GM23338 (cell line): ENCODE results near the gene UGCG. TPM values are rescaled to one million over a fixed set of nuclear protein-coding genes. Genes with fewer than 3 reads are reported as not detected.

ENCODE experiments used
- ATAC-seq: fragments of 200-7000 bp; cut with Tn5 transposase; 3 replicates; pipeline ENCODE4 v1.9.1; 2020
- DNase-seq: peaks from one replicate; pipeline ENCODE4 v3.0.0-alpha.2; 2015; ENCODE audit warnings: low spot score
- H2AFZ ChIP-seq: fragments of 200-600 bp; sonication (generic); 2 replicates; pipeline ENCODE4 v1.8.0; 2016; ENCODE audit warnings: antibody characterized with exemption, mild to moderate bottlenecking, moderate library complexity
- H3F3A ChIP-seq: fragments of 200-600 bp; sonication (generic); replicated peaks from 2 replicates; pipeline ENCODE4 v1.8.0; 2017; ENCODE audit warnings: antibody characterized with exemption, mixed run types, low read depth
- H3K27ac ChIP-seq: fragments of 200-600 bp; sonication (generic); 2 replicates; pipeline ENCODE4 v1.6.1; 2016; ENCODE audit warnings: low read depth
- H3K27me3 ChIP-seq: fragments of 200-600 bp; sonication (generic); 2 replicates; pipeline ENCODE4 v1.8.0; 2016; ENCODE audit warnings: mild to moderate bottlenecking, mixed run types, moderate library complexity; ENCODE audit not compliant: insufficient read depth
- H3K36me3 ChIP-seq: fragments of 200-600 bp; sonication (generic); 2 replicates; pipeline ENCODE4 v1.8.0; 2016; ENCODE audit warnings: mild to moderate bottlenecking; ENCODE audit not compliant: insufficient read depth
- H3K4me1 ChIP-seq: fragments of 200-600 bp; sonication (generic); 2 replicates; pipeline ENCODE4 v1.8.0; 2016; ENCODE audit warnings: mild to moderate bottlenecking, moderate library complexity; ENCODE audit not compliant: insufficient read depth
- H3K4me2 ChIP-seq: fragments of 200-600 bp; sonication (generic); 2 replicates; pipeline ENCODE4 v1.7.1; 2017; ENCODE audit warnings: mixed run types
- H3K4me3 ChIP-seq: fragments of 200-600 bp; sonication (generic); 2 replicates; pipeline ENCODE4 v1.6.1; 2016; ENCODE audit warnings: mixed run types
- H3K79me2 ChIP-seq: fragments of 200-600 bp; sonication (generic); replicated peaks from 2 replicates; pipeline ENCODE4 v1.8.0; 2017; ENCODE audit warnings: mild to moderate bottlenecking; ENCODE audit not compliant: insufficient read depth
- H3K9me2 ChIP-seq: fragments of 200-600 bp; sonication (generic); 2 replicates; pipeline ENCODE4 v1.8.0; 2017; ENCODE audit not compliant: insufficient read depth
- H4K20me1 ChIP-seq: fragments of 200-600 bp; sonication (generic); replicated peaks from 2 replicates; pipeline ENCODE4 v1.8.0; 2017; ENCODE audit warnings: mild to moderate bottlenecking; ENCODE audit not compliant: insufficient read depth
- H3K27ac Mint-ChIP-seq: 2 replicates; pipeline ENCODE4 v1.8.0; 2020; ENCODE audit warnings: inconsistent platforms, mild to moderate bottlenecking, moderate library complexity, mixed read lengths
- H3K27me3 Mint-ChIP-seq: 3 replicates; pipeline ENCODE4 v1.8.0; 2022; ENCODE audit warnings: low read depth, mild to moderate bottlenecking, moderate library complexity, mixed read lengths, inconsistent platforms; ENCODE audit not compliant: insufficient read depth, poor library complexity
- H3K36me3 Mint-ChIP-seq: 3 replicates; pipeline ENCODE4 v1.8.0; 2021; ENCODE audit warnings: low read depth, mild to moderate bottlenecking, inconsistent platforms, moderate library complexity, mixed read lengths
- H3K4me1 Mint-ChIP-seq: 3 replicates; pipeline ENCODE4 v1.8.0; 2020; ENCODE audit warnings: mild to moderate bottlenecking, inconsistent platforms, mixed read lengths
- H3K4me3 Mint-ChIP-seq: 3 replicates; pipeline ENCODE4 v1.8.0; 2021; ENCODE audit warnings: moderate library complexity, mild to moderate bottlenecking, inconsistent platforms, mixed read lengths
- H3K9me3 Mint-ChIP-seq: 3 replicates; pipeline ENCODE4 v1.8.0; 2020; ENCODE audit warnings: moderate library complexity, mild to moderate bottlenecking, inconsistent platforms, mixed read lengths
- CREB1 ChIP-seq: fragments of 250-450 bp; sonication (Bioruptor Pico); IDR thresholded peaks from 2 replicates; pipeline ENCODE4 v1.5.0; 2020; ENCODE audit warnings: low read depth, mild to moderate bottlenecking, moderate library complexity
- EZH2 ChIP-seq: fragments of 200-600 bp; sonication (generic); IDR thresholded peaks from one replicate; pipeline ENCODE4 v1.8.0; 2017; ENCODE audit warnings: antibody characterized with exemption, mild to moderate bottlenecking, low read depth; ENCODE audit not compliant: unreplicated experiment
- EZH2phosphoT487 ChIP-seq: fragments of 200-600 bp; sonication (generic); IDR thresholded peaks from one replicate; pipeline ENCODE4 v1.8.1; 2018; ENCODE audit warnings: antibody characterized with exemption; ENCODE audit not compliant: unreplicated experiment
- JUNB ChIP-seq: IDR thresholded peaks from one replicate; pipeline ENCODE4 v1.6.1; 2016; ENCODE audit warnings: antibody characterized with exemption; ENCODE audit not compliant: unreplicated experiment
- NANOG ChIP-seq: IDR thresholded peaks from 2 replicates; pipeline ENCODE4 v1.6.1; 2016; ENCODE audit warnings: antibody characterized with exemption, borderline replicate concordance
- POLR2AphosphoS5 ChIP-seq: IDR thresholded peaks from 2 replicates; pipeline ENCODE4 v1.6.1; 2016; ENCODE audit warnings: antibody characterized with exemption, low read depth
- REST ChIP-seq: IDR thresholded peaks from one replicate; pipeline ENCODE4 v1.6.1; 2018; ENCODE audit warnings: antibody characterized with exemption; ENCODE audit not compliant: unreplicated experiment
- STAT1 ChIP-seq: IDR thresholded peaks from one replicate; pipeline ENCODE4 v1.6.1; 2016; ENCODE audit warnings: antibody characterized with exemption; ENCODE audit not compliant: unreplicated experiment
- ZNF114 ChIP-seq: fragments of 250-450 bp; sonication (Bioruptor Pico); IDR thresholded peaks from 2 replicates; pipeline ENCODE4 v1.5.0; 2020; ENCODE audit warnings: mild to moderate bottlenecking, moderate library complexity
- ZNF331 ChIP-seq: fragments of 250-450 bp; sonication (Bioruptor Pico); IDR thresholded peaks from 2 replicates; pipeline ENCODE4 v1.5.0; 2020; ENCODE audit warnings: low read depth, mild to moderate bottlenecking, moderate library complexity
- ZNF462 ChIP-seq: fragments of 250-450 bp; sonication (Bioruptor Pico); IDR thresholded peaks from 2 replicates; pipeline ENCODE4 v1.5.0; 2020; ENCODE audit warnings: mild to moderate bottlenecking, moderate library complexity
- polyA plus RNA-seq: library from polyadenylated mRNA; unstranded; fragments of >200 nt; fragmentation: Nextera tagmentation; extraction: Ambion mirVana; gene quantifications from 2 replicates; pipeline ENCODE4 v1.2.1, GENCODE V29; 2016
- total RNA-seq: library from RNA; depleted of rRNA; stranded (reverse); fragments of >200 nt; shearing (Covaris generic); gene quantifications from 2 replicates; pipeline ENCODE4 v1.2.3, GENCODE V29; 2014
- TF ChIP-seq, protein P1 (sequence below): IDR thresholded peaks from 2 replicates; pipeline ENCODE4 v1.6.1; 2016; ENCODE audit warnings: antibody characterized with exemption
- TF ChIP-seq, protein P2 (sequence below), 2 experiments: fragments of 200-600 bp in 1 of 2; sonication (generic) in 1 of 2; conservative IDR thresholded peaks; 2 replicates each; pipeline versions ENCODE4 v1.5.1 to v1.6.1; 2016 to 2017; ENCODE audit warnings: antibody characterized with exemption in 2 of 2, low read depth in 2 of 2, mild to moderate bottlenecking in 2 of 2, moderate library complexity in 1 of 2

Gene UGCG
- total and polyA plus RNA-seq, 2 experiments from 2014 or later: 30.4 to 44.9 TPM

GRCh38 chr9:111928359-111928720, 31.7 kb downstream of the UGCG start (continued):
- TF ChIP-seq EZH2phosphoT487: no peak
- TF ChIP-seq, protein P1, sequence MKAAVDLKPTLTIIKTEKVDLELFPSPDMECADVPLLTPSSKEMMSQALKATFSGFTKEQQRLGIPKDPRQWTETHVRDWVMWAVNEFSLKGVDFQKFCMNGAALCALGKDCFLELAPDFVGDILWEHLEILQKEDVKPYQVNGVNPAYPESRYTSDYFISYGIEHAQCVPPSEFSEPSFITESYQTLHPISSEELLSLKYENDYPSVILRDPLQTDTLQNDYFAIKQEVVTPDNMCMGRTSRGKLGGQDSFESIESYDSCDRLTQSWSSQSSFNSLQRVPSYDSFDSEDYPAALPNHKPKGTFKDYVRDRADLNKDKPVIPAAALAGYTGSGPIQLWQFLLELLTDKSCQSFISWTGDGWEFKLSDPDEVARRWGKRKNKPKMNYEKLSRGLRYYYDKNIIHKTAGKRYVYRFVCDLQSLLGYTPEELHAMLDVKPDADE: no peak

DNA sequence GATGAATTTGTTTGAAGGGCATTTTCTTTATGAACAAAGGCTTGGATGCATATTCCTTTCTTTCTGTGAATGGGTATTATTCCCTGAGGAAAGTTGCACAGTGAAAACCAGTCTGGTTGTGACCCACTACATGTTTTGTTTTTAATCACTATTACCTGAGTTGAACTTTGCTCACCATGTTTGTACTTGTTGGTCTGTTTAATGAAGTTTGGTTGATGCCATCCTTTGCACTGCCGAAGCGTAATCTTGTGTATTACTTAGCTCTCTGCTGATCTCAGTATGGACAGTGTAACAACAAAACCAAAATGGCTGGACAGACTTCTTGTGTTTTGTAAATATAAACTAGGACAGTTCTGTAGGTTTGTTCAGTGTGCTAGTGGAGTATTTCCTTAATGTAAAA, 38.1 kb downstream of the UGCG start:
- H3K4me3 Mint-ChIP-seq: no peak overlapping the region
- H3K27me3 Mint-ChIP-seq: peaks cover 2% of the 10 kb centered on the region
- H3F3A ChIP-seq: no peaks in the 10 kb centered on the region
- TF ChIP-seq EZH2: no peak
- TF ChIP-seq ZNF331 (CRISPR knock-in tag): no peak
- TF ChIP-seq STAT1: no peak
- TF ChIP-seq JUNB: no peak
- no peak for TF ChIP-seq ZNF114 (CRISPR knock-in tag)
- TF ChIP-seq REST: no peak
- no peak for TF ChIP-seq NANOG
- TF ChIP-seq, protein P2, sequence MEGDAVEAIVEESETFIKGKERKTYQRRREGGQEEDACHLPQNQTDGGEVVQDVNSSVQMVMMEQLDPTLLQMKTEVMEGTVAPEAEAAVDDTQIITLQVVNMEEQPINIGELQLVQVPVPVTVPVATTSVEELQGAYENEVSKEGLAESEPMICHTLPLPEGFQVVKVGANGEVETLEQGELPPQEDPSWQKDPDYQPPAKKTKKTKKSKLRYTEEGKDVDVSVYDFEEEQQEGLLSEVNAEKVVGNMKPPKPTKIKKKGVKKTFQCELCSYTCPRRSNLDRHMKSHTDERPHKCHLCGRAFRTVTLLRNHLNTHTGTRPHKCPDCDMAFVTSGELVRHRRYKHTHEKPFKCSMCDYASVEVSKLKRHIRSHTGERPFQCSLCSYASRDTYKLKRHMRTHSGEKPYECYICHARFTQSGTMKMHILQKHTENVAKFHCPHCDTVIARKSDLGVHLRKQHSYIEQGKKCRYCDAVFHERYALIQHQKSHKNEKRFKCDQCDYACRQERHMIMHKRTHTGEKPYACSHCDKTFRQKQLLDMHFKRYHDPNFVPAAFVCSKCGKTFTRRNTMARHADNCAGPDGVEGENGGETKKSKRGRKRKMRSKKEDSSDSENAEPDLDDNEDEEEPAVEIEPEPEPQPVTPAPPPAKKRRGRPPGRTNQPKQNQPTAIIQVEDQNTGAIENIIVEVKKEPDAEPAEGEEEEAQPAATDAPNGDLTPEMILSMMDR (conservative IDR thresholded peaks at IDR 0.05; ENCODE audit: low read depth in 2 of 2): no peak
- TF ChIP-seq EZH2phosphoT487: no peak
- TF ChIP-seq ZNF462: no peak
- no peak for TF ChIP-seq POLR2AphosphoS5
- TF ChIP-seq CREB1 (CRISPR knock-in tag): no peak

More for the DNA sequence above, 38.1 kb downstream of the UGCG start:
- Histone ChIP-seq H3K79me2 (no peaks in the 10 kb centered on the region), H3K36me3 (peaks cover 7% of the 10 kb centered on the region; the same call in 1 of the 2 replicates), H2AFZ (no peak overlapping the region), H3K9me2 (no peaks in the 10 kb centered on the region), H3K4me1 (no peaks in the 10 kb centered on the region), H3K4me2 (no peak overlapping the region), H4K20me1 (0 out of 2 replicates have a peak, but pooled peaks cover 3% of the 10 kb centered on the region), H3K27ac (no peak overlapping the region), H3K4me3 (no peak overlapping the region), H3K27me3 (no peaks in the 10 kb centered on the region)
- Mint-ChIP-seq H3K27ac (no peak overlapping the region), H3K36me3 (peaks cover 23% of the 10 kb centered on the region; the same call in 2 of the 3 replicates), H3K9me3 (no peaks in the 10 kb centered on the region), H3K4me1 (peaks cover 10% of the 10 kb centered on the region; the same call in 2 of the 3 replicates)
- ATAC-seq: no peak
- DNase-seq: no peak
